Amniotic epithelial cell (primary cell): Measurements from ENCODE around the gene FDCSP.
"Not testable (repeated sequence)": the region's sequence is repeated elsewhere in the genome, so short reads cannot be mapped to it uniquely, and the experiment has no call there.

ENCODE experiments used
- DNase-seq: peaks from one replicate; pipeline ENCODE4 v3.0.0-alpha.2; 2010; ENCODE audit warnings: low read depth

Gene FDCSP

GRCh38 chr4:70239884-70240591, 14.1 kb downstream of the FDCSP start:
- peak; percentile 94 for DNase-seq

- DNase-seq = not testable (repeated sequence)
These were observed 16.4 kb downstream of the FDCSP start, which contains the start of gene CSN3 for GRCh38 chr4:70242297-70242696. Gene CSN3, plus strand, starts transcription at chr4:70242597. Its CDS starts 2,223 bp downstream, at chr4:70244820.

GRCh38 chr4:70243091-70243490, 17.2 kb downstream of the FDCSP start:
- peak; percentile 19 for DNase-seq

- no peak for DNase-seq
These were observed 25.5 kb downstream of the FDCSP start for GRCh38 chr4:70251250-70251944.

- no peak for DNase-seq
These were observed 26.0 kb downstream of the FDCSP start for GRCh38 chr4:70251945-70252277.

- DNase-seq = peak; percentile 40
These were observed 43.8 kb downstream of the FDCSP start for GRCh38 chr4:70269674-70270073.

GRCh38 chr4:70277121-70277520, 51.2 kb downstream of the FDCSP start:
- no peak for DNase-seq

- DNase-seq = no peak
These were observed 54.6 kb downstream of the FDCSP start for GRCh38 chr4:70280567-70280966.
